A549 (cell line): ENCODE data around the gene DLG2.
"Not testable (repeated sequence)": the region's sequence is repeated elsewhere in the genome, so short reads cannot be mapped to it uniquely, and the experiment has no call there.

Source experiments
- EP300 ChIP-seq, 2 experiments: fragments of >200 bp; sonication (Bioruptor Twin); formaldehyde crosslinking; IDR thresholded peaks; 2 replicates in 1 of 2; 3 replicates in 1 of 2; pipeline ENCODE4 v1.6.1; 2016 to 2017
- HOXA7 ChIP-seq: fragments of 250-450 bp; sonication (Bioruptor Pico); IDR thresholded peaks from 2 replicates; pipeline ENCODE4 v1.5.0; 2020; ENCODE audit warnings: mild to moderate bottlenecking, moderate library complexity
- NFE2L2 ChIP-seq: fragments of 150-350 bp; conservative IDR thresholded peaks from 2 replicates; pipeline ENCODE4 v1.6.1; 2014; ENCODE audit warnings: low read length
- POLR2A ChIP-seq: IDR thresholded peaks from 2 replicates; pipeline ENCODE4 v1.6.1; 2012; ENCODE audit warnings: mild to moderate bottlenecking, low read length
- SREBF2 ChIP-seq: fragments of 450-650 bp; IDR thresholded peaks from 2 replicates; pipeline ENCODE4 v1.6.1; 2014; ENCODE audit warnings: mild to moderate bottlenecking, moderate library complexity
- TF ChIP-seq, protein P1 (sequence below): fragments of >200 bp; sonication (Bioruptor Twin); formaldehyde crosslinking; IDR thresholded peaks from 3 replicates; pipeline ENCODE4 v1.5.1; 2016

DNA sequence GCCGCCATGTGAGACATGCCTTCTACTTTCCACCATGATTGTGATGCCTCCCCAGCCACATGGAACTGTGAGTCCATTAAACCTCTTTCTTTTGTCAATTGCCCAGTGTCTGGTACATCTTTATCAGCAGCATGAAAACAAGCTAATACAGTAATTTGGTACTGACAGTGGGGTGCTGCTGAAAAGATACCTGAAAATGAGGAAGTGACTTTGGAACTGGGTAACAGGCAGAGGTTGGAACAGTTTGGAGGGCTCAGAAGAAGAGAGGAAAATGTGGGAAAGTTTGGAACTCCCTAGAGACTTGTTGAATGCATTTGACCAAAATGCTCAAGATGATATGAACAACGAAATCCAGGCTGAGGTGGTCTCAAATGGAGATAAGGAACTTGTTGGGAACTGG lies 356.8 kb downstream of the DLG2 start:
- not testable (repeated sequence) for TF ChIP-seq EP300 (IDR thresholded peaks at IDR 0.05); NFE2L2; POLR2A; HOXA7 (CRISPR knock-in tag); SREBF2
- TF ChIP-seq, protein P1, sequence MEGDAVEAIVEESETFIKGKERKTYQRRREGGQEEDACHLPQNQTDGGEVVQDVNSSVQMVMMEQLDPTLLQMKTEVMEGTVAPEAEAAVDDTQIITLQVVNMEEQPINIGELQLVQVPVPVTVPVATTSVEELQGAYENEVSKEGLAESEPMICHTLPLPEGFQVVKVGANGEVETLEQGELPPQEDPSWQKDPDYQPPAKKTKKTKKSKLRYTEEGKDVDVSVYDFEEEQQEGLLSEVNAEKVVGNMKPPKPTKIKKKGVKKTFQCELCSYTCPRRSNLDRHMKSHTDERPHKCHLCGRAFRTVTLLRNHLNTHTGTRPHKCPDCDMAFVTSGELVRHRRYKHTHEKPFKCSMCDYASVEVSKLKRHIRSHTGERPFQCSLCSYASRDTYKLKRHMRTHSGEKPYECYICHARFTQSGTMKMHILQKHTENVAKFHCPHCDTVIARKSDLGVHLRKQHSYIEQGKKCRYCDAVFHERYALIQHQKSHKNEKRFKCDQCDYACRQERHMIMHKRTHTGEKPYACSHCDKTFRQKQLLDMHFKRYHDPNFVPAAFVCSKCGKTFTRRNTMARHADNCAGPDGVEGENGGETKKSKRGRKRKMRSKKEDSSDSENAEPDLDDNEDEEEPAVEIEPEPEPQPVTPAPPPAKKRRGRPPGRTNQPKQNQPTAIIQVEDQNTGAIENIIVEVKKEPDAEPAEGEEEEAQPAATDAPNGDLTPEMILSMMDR, result not testable (repeated sequence)
